Measurements from ENCODE around the gene DNAJC18.
"Not testable (repeated sequence)": the region's sequence is repeated elsewhere in the genome, so short reads cannot be mapped to it uniquely, and the experiment has no call there.

Gene DNAJC18

GRCh38 chr5:139425497-139425896, 13.8 kb downstream of the DNAJC18 start:
- DNase-seq, result no peak

DNA sequence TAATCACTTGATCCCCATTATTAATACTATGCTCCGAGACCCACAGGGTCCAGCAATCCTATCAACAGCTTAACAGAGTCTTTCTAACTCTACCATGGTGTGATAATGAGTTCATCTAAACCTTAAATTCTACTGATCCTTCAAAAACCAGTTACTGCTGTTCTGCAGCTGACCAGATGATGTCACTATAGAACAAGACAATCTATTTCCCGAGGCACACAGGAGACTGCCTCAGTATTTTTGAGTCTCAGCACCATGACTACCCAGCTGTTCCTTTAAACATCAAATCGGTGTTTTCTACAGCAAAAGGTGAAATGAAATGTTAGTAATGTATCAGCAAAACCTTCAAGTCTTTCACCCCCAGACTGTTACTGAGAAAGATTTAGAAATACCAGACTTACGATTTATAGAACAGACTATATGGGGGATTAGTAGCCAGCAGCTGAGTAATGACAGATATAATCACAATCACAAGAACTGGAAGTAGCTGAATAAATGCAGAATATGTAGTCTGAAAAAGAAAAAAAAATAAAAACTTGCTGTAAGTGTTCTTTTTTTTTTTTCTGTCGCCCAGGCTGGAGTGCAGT, 16.9 kb downstream of the DNAJC18 start:
- peak; percentile 72 for DNase-seq

GRCh38 chr5:139419226-139420192, 19.8 kb downstream of the DNAJC18 start:
- no peak for DNase-seq

DNA sequence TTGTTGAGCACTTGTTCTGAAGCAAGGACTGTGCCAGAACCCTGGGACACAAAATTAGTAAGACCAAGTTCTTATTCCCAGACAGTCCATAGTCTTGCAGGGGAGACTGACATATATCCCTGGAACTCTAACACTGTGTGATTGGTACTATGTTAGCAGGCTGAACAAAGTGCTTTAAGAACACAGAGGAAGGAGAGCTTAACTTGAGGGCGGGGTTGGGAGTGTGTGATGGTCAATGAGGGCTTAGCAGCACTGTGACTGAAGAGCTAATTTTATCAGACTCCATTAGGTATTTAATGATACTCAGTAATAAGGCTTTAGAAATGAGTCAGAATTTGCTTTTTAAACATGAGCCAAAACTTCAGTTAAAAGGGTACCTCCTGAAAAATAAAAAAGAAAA, 20.5 kb downstream of the DNAJC18 start:
- DNase-seq, result no peak

DNA sequence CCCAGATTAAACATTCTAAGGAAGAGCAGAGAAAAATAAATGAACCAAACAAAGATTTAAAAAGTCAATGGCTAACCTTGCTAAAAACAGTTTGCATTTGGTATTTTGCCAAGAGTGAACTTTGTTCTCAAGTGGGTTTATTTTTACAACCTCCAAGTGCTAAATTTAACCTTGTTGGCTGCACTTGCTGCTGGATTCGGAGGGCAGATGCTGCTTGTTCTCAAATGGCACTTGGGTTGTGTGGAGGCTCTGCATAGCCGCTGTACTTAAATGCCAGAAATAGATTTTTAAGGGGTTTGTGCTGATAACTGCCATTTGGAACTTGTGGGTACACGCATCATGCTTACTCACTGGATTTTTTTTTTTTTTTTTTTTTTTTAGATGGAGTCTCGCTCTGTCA, 22.1 kb downstream of the DNAJC18 start:
- no peak for DNase-seq

- no peak for DNase-seq
Measured at GRCh38 chr5:139416651-139417050, 22.7 kb downstream of the DNAJC18 start.

DNA sequence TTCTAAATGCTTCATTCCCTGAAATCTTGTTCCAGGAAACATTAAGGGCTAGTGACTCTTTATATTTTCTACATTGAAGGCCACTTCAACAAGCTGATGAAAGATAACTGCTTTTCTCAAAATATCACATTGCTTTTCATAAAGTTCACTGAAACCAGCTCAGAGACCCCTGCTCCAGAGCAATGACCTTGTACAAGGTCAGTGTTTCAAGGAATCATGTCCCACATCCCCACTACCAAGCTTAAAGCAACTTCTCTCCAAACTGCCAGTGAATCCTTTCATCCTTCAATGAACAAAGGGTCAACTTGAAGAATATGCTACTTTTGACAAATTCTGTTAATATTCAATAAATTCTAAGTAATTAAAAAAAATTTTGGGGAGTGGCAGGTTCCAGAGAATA, 23.5 kb downstream of the DNAJC18 start:
- no peak for DNase-seq

DNA sequence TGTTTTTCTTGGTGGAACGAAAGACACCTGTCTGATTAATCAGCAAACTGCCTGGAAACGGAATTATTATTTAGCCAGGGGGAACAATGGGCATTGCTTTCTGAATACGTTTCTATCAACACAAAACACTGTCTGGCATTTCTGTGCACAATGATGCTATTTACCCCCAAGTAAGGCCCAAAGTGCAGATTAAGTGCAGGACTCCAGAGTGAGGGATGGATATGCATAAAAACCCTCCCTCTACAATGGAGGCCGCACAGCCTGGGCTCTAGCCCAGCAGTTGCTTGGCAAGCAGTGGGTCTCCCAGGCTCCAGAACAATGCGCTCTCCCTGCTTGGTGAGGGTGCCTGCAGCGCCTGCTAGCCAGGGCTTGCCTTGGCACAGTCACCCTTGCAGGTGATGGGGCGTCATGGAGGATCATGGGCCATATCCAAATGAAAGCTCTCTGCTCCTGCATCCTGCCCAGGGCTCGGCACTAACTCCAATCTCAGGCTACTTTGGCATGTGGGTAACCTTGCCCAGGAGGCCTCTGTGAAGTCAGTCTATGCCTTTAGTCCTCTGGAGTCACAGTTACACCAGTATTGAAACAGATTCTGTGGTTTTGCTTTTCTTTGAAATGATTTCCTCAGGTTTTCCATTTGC, 24.0 kb downstream of the DNAJC18 start:
- no peak for DNase-seq

DNA sequence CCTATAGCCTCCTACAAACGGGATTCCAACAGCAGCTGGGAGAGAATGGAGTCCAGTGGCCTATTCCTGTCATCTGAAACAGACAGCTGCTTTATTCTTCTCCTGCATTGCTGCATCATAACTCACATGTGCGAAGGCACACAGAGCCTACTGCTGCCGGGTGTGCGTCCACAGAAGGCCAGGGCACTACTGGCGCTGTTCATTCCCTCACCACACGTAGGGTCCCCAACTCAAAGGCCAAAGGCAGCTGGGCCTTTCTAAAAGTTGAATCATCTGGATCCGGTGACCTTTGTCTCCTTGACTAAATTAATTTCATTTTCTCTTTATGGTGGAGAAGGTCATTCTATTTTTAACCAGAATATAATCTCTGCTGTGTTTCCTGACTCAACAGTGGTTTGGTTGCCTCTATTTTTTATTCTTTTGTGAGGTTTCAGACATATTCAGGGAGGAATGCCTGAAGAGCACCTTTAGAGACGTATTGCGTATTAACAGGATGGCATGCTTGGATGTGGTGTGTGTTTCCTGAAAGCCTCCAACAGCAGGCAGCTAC, 24.7 kb downstream of the DNAJC18 start:
- DNase-seq, result no peak

DNA sequence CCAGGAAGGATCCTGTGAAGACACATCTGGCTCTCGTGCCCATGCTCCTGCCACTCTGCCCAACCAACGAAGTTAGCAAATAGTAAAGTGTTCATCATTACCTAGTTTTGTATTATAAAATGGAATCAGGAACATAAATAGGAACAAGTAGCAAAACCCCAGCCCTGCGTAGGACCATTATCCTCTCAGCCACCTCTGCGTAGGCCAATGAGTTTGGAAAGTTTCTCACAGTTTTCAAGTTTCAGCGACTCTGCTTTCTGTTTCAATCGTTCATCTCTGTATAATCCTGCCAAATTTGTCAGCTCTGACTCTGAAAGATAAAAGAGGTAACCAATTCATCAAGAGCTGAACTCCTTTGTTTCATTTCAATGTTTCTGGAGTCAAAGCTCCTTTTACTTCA, 25.4 kb downstream of the DNAJC18 start:
- no peak for DNase-seq

DNA sequence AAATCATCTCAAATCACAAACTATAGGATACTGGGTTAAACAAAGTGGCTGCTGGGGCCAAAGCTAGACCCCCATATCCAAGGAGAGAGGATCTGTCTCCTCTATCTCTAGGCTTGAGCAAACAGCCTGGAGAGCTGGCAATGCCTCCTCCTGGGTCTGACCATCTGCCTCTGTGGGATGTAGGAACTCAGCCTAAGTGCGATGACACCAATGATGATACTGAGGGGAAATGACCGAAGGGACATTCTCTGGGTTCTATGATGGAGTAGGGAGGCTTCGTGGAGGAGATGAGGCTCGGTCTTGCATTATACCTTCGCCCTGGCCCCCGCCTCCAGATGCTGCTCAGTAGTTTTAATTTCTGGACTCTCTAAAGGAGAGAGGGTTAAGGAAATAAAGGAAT, 26.2 kb downstream of the DNAJC18 start:
- no peak for DNase-seq

DNA sequence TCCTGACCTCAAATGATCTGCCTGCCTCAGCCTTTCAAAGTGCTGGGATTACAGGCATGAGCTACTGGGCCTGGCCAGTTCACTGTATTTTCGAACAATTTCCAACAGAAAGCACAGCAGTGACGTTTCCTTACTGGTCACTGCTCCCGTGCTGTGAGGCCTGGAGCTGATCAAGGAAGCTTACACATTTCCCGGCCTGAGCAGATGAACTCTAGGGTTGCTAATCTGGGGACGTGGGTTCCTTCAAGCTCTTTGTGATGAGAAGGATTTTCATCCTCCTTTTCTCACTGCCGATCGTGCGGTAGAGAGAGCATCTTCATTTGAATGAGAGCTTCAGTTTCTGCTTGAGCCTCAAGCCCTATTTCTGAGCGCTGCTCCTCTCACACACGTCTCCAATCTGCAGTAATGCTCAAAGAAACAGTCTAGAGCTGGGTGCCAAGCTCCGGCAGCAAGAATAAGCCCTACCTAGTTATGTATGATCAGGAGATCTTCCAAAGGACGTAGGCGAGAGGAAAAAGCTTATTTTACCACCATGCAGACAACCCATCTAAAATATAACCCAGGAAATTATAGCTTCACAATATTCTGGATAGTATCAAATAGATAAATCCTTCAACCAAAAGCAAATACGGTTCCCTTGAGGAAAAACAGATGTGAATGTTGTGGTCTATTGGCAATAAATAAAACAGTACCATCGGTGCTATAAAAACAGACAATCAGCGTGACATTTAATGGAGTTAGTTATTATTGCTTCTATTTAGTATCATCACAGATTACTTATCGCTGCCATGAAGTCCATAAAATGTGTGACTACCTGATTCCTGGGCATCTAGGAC, 28.1 kb downstream of the DNAJC18 start:
- DNase-seq, result no peak

- DNase-seq, result no peak
Measured at GRCh38 chr5:139410121-139410992, 29.0 kb downstream of the DNAJC18 start.

DNA sequence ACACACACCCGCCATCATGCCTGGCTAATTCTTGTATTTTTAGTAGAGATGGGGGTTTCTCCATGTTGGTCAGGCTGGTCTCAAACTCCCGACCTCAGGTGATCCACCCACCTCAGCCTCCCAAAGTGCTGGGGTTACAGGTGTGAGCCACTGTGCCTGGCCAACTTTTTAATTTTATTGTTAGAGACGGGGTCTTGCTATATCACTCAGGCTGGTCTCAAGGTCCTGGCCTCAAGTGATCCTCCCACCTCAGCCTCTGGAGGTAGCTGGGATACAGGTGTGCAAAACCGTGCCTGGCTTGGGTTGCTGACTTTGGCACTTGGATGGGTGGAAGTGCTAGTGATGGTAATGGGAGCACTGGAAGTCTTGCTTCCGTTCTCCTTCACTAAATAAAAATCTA, 30.2 kb downstream of the DNAJC18 start:
- DNase-seq, result not testable (repeated sequence)

- no peak for DNase-seq
Measured at GRCh38 chr5:139408191-139408590, 31.1 kb downstream of the DNAJC18 start.

DNA sequence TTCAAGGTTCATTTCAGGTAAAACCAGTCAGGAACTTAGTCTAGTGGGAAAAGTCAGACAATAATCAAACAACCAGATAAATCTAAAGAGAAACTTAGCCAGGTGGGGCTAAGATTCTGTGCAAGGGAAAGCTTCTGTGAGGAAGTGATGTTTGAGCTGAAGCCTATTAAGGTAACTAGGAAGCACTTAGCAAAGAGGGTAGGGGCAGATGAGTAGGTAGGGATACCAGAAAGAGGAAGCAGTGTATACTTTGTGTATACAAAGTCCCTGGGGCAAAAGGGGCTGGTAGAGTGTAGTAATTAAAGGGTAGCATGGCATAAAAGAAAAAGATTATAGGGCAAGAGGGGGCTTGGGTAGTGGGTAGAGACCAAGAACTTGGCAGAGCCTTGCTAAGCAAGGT, 31.8 kb downstream of the DNAJC18 start:
- DNase-seq, result no peak

DNA sequence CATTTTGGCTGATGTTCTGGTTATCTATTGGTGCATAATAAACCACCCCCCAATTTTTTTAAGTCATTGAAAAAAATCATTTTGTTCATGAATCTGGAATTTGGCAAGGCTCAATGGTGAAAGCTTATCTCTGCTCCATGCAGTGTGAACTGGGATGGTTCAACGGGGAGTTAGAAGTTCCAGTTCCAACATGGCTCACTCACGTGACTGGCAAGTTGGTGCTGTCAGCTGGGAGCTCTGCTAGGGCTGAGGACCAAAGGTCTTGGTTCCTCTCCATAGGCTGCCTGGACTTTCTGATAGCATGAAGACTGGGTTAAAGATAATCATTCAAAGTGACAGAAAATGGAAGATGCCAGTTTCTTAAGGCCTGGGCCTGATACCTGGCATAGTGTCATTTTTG, 32.4 kb downstream of the DNAJC18 start:
- no peak for DNase-seq

DNA sequence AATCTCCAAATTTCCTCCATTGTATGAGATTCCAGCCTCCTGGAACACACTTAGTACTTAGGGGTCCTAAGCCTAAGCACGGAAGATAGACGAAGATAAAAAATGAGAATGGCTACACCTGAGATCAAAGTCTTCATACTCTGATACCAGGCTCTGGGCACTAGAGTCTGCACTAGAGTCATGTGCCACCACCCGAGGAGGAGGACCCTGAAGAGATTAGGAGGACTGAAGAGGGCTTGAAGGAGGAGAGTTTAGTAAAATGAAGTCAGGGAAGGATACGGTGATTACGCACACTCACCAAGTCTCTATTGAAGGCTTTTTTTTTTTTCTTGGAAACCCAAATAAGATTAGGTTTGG, 34.9 kb downstream of the DNAJC18 start:
- no peak for DNase-seq

- DNase-seq, result peak; percentile 99
Measured at GRCh38 chr5:139403787-139404483, 35.4 kb downstream of the DNAJC18 start, which contains the start of gene SPATA24. TSS of gene SPATA24 (minus strand) at chr5:139404089. CDS start at chr5:139404060, 29 bp downstream.

- no peak for DNase-seq
Measured at GRCh38 chr5:139403418-139403786, 35.9 kb downstream of the DNAJC18 start.

- peak; percentile 43 for DNase-seq
Measured at GRCh38 chr5:139402561-139403158, 36.7 kb downstream of the DNAJC18 start.
